ENCODE measurements around the gene MID2. TPM values are rescaled to one million over a fixed set of nuclear protein-coding genes. Genes with fewer than 3 reads are reported as not detected.

The MID2 gene
- total RNA-seq, 1 experiment from 2014 or later = 1.6 TPM

- no peak overlapping the region for H2BK12ac ChIP-seq (ENCODE audit: insufficient read length, low read depth, low read length)
- no peak overlapping the region for H4K91ac ChIP-seq (ENCODE audit: insufficient read length, low read depth, low read length)
- no peak overlapping the region for H3K27ac ChIP-seq (ENCODE audit: insufficient read length, low read depth, low read length)
- H4K5ac ChIP-seq (ENCODE audit: insufficient read length, low read depth, low read length) = no peak overlapping the region
- no peak overlapping the region for H2AK5ac ChIP-seq (ENCODE audit: insufficient read length, low read length)
- H3K23me2 ChIP-seq (ENCODE audit: insufficient read length, low read depth, low read length, poor library complexity, severe bottlenecking) = no peaks in the 10 kb centered on the region
- H3K4me2 ChIP-seq (ENCODE audit: insufficient read depth, insufficient read length, low read length) = no peak overlapping the region
- H3K23ac ChIP-seq (ENCODE audit: insufficient read length, low read depth, low read length) = no peak overlapping the region
- H3K79me2 ChIP-seq (ENCODE audit: insufficient read depth, low read length) = no peaks in the 10 kb centered on the region
- H3K4me1 ChIP-seq (ENCODE audit: insufficient read depth, low read length) = no peaks in the 10 kb centered on the region; the same call in 1 of the 2 replicates
- H3K9me3 ChIP-seq (ENCODE audit: control insufficient read depth, low read depth, low read length) = no peaks in the 10 kb centered on the region
- Mint-ChIP-seq H3K4me1 (peaks cover 5 to 11% of the 10 kb centered on the region in 2 experiments; a peak in 3 of 4 replicates), H3K36me3 (ENCODE audit: insufficient read depth in 1 of 3, low read depth in 3 of 3) (no peaks in the 10 kb centered on the region; a peak in 1 of 7 replicates), H3K9me3 (peaks cover 0 to 21% of the 10 kb centered on the region in 2 experiments; a peak in 2 of 5 replicates), H3K27ac (no peak overlapping the region), H3K27me3 (ENCODE audit: low read depth) (no peaks in the 10 kb centered on the region), H3K4me3 (no peak overlapping the region)
- no peaks in the 10 kb centered on the region for H4K20me1 ChIP-seq (ENCODE audit: control insufficient read depth, insufficient read depth, insufficient read length)
- no peak overlapping the region for H3K18ac ChIP-seq (ENCODE audit: insufficient read length, low read depth, low read length)
- no peak for TF ChIP-seq CTCF (conservative IDR thresholded peaks at IDR 0.05)
- H2AFZ ChIP-seq (ENCODE audit: low read length) = no peak overlapping the region
- no peaks in the 10 kb centered on the region for H3K27me3 ChIP-seq (ENCODE audit: insufficient read depth, low read length)
- no peak for DNase-seq
- no peak overlapping the region for H2BK120ac ChIP-seq (ENCODE audit: low read depth, low read length, poor library complexity, severe bottlenecking)
- no peak overlapping the region for H3K56ac ChIP-seq (ENCODE audit: insufficient read length, low read depth, low read length)
- no peak overlapping the region for H3K14ac ChIP-seq (ENCODE audit: insufficient read depth, low read length)
- no peak overlapping the region for H2BK15ac ChIP-seq (ENCODE audit: low read depth, low read length)
- no peak overlapping the region for H2BK20ac ChIP-seq (ENCODE audit: low read depth, low read length, poor library complexity, severe bottlenecking)
- H2BK5ac ChIP-seq (ENCODE audit: insufficient read length, low read length) = no peak overlapping the region
- H3K9ac ChIP-seq (ENCODE audit: extremely low read depth, insufficient read length, low read length) = no peak overlapping the region
- no peaks in the 10 kb centered on the region for H3K79me1 ChIP-seq (ENCODE audit: insufficient read depth, low read depth, low read length, poor library complexity, severe bottlenecking)
- H4K8ac ChIP-seq (replicated peaks; ENCODE audit: insufficient read length, low read depth, low read length) = no peak overlapping the region
- H3K4ac ChIP-seq (ENCODE audit: low read depth, low read length) = no peak overlapping the region
- no CpG with 5 or more reads among the region's 4 CpGs for WGBS (ENCODE audit: extremely low coverage, insufficient read length, low lambda C conversion rate)
- H3T11ph ChIP-seq (ENCODE audit: low read length) = no peak overlapping the region
Observed at GRCh38 chrX:107861056-107861455, 35.4 kb downstream of the MID2 start.

Measured in H9 (cell line).